Endothelial cell of umbilical vein (primary cell): ENCODE results near the gene GRM4.

Source experiments
- FOS ChIP-seq: IDR thresholded peaks from 2 replicates; pipeline ENCODE4 v1.6.1; 2011; ENCODE audit warnings: mild to moderate bottlenecking, low read length, moderate library complexity, borderline replicate concordance; ENCODE audit not compliant: insufficient read depth
- GATA2 ChIP-seq: IDR thresholded peaks from 2 replicates; pipeline ENCODE4 v1.7.0; 2011; ENCODE audit warnings: low read depth, mild to moderate bottlenecking, moderate library complexity, mixed read lengths, low read length; ENCODE audit not compliant: insufficient read length, insufficient read depth
- MYC ChIP-seq: IDR thresholded peaks from one replicate; pipeline ENCODE4 v1.6.1; 2011; ENCODE audit warnings: mild to moderate bottlenecking, low read depth, low read length
- POLR2A ChIP-seq: IDR thresholded peaks from 2 replicates; pipeline ENCODE4 v1.6.1; 2012; ENCODE audit warnings: low read depth, mild to moderate bottlenecking, control low read depth, low read length
- POLR2AphosphoS5 ChIP-seq: IDR thresholded peaks from 2 replicates; pipeline ENCODE4 v1.6.1; 2012; ENCODE audit warnings: low read depth, mild to moderate bottlenecking, control low read depth, low read length, moderate library complexity; ENCODE audit not compliant: insufficient read depth
- TF ChIP-seq, protein P1 (sequence below), 2 donors: IDR thresholded peaks; 1 replicate in 1 of 2; 2 replicates in 1 of 2; pipeline ENCODE4 v1.5.1; 2011; ENCODE audit warnings: low read length in 2 of 2, mild to moderate bottlenecking in 2 of 2, moderate library complexity in 2 of 2, control low read depth in 1 of 2, inconsistent platforms in 1 of 2, low read depth in 1 of 2; ENCODE audit not compliant: insufficient read depth in 1 of 2; ENCODE audit errors: extremely low read depth in 1 of 2
- TF ChIP-seq, protein P2 (sequence below): IDR thresholded peaks from 2 replicates; pipeline ENCODE4 v1.6.1; 2011; ENCODE audit not compliant: insufficient read depth, insufficient read length

DNA sequence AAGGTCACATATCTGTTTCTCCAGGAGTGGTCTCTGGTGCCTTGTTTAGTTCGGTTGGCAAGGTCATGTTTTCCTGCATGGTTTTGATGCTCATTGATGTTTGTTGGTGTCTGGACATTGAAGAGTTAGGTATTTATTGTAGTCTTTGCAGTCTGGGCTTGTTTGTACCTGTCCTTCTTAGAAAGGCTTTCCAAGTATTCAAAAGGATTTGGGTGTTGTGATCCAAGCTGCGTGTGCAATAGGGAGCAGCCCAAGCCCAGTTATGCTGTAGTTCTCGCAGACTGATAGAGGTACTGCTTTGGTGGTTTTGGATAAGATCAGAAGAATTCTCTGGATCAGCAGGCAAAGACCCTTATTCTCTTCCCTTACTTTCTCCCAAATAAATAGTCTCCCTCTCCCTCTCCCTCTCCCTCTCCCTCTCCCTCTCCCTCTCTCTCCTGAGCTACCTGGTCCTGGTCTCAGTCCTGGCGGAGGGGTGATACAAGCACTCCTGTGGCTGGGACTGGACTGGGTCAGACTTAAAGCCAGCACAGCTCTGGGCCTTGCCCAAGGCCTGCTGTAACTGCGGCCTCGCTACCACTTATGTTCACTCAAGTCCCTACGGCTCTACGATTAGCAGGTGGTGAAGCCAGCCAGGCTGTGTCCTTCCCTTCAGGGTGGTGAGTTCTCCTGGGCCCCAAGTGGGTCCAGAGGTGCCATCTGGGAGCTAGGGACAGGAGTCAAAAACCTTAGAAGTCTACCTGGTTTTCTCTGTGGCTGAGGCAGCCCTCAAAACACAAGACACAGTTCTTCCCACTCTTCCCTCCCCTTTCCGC, 27.3 kb upstream of the GRM4 start:
- TF ChIP-seq, protein P1, sequence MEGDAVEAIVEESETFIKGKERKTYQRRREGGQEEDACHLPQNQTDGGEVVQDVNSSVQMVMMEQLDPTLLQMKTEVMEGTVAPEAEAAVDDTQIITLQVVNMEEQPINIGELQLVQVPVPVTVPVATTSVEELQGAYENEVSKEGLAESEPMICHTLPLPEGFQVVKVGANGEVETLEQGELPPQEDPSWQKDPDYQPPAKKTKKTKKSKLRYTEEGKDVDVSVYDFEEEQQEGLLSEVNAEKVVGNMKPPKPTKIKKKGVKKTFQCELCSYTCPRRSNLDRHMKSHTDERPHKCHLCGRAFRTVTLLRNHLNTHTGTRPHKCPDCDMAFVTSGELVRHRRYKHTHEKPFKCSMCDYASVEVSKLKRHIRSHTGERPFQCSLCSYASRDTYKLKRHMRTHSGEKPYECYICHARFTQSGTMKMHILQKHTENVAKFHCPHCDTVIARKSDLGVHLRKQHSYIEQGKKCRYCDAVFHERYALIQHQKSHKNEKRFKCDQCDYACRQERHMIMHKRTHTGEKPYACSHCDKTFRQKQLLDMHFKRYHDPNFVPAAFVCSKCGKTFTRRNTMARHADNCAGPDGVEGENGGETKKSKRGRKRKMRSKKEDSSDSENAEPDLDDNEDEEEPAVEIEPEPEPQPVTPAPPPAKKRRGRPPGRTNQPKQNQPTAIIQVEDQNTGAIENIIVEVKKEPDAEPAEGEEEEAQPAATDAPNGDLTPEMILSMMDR (IDR thresholded peaks at IDR 0.05; ENCODE audit: extremely low read depth in 1 of 2, insufficient read depth in 1 of 2, low read depth in 1 of 2, low read length in 2 of 2) = no peak
- no peak for TF ChIP-seq FOS
- TF ChIP-seq, protein P2, sequence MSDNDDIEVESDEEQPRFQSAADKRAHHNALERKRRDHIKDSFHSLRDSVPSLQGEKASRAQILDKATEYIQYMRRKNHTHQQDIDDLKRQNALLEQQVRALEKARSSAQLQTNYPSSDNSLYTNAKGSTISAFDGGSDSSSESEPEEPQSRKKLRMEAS = no peak
- TF ChIP-seq GATA2 = no peak
- no peak for TF ChIP-seq MYC
- no peak for TF ChIP-seq POLR2AphosphoS5
- no peak for TF ChIP-seq POLR2A
